Smooth muscle cell (in vitro differentiated cells): ENCODE results near the gene NFILZ. TPM values are rescaled to one million over a fixed set of nuclear protein-coding genes. Genes with fewer than 3 reads are reported as not detected.

Experiments
- DNase-seq: peaks from one replicate; lab custom pipeline; 2025; ENCODE audit not compliant: unreplicated experiment; lab: John Stamatoyannopoulos, UW
- H2AFZ ChIP-seq: fragments of 200-600 bp; sonication (generic); 2 replicates; pipeline ENCODE4 v1.6.0; 2016; ENCODE audit warnings: antibody characterized with exemption, low read depth, mild to moderate bottlenecking
- H3F3A ChIP-seq: fragments of 200-600 bp; sonication (generic); 2 replicates; pipeline ENCODE4 v1.6.0; 2017; ENCODE audit warnings: antibody characterized with exemption, low read depth
- H3K27ac ChIP-seq: fragments of 200-600 bp; sonication (generic); 2 replicates; pipeline ENCODE4 v1.5.1; 2016; ENCODE audit warnings: low read depth, mild to moderate bottlenecking
- H3K27me3 ChIP-seq: fragments of 200-600 bp; sonication (generic); 2 replicates; pipeline ENCODE4 v1.6.1; 2016; ENCODE audit warnings: low read depth, mild to moderate bottlenecking
- H3K36me3 ChIP-seq: fragments of 200-600 bp; sonication (generic); 2 replicates; pipeline ENCODE4 v1.5.1; 2016; ENCODE audit warnings: low read depth
- H3K4me1 ChIP-seq: fragments of 200-600 bp; sonication (generic); 2 replicates; pipeline ENCODE4 v1.5.1; 2016; ENCODE audit warnings: low read depth
- H3K4me2 ChIP-seq: fragments of 200-600 bp; sonication (generic); 2 replicates; pipeline ENCODE4 v1.6.0; 2016; ENCODE audit warnings: mild to moderate bottlenecking
- H3K4me3 ChIP-seq: fragments of 200-600 bp; sonication (generic); 2 replicates; pipeline ENCODE4 v1.5.1; 2016; ENCODE audit warnings: mild to moderate bottlenecking
- H3K79me2 ChIP-seq: fragments of 200-600 bp; sonication (generic); 2 replicates; pipeline ENCODE4 v1.6.0; 2016; ENCODE audit warnings: low read depth, mild to moderate bottlenecking
- H3K9ac ChIP-seq: fragments of 200-600 bp; sonication (generic); 2 replicates; pipeline ENCODE4 v1.6.0; 2016; ENCODE audit warnings: low read depth
- H3K9me3 ChIP-seq: fragments of 200-600 bp; sonication (generic); replicated peaks from 2 replicates; pipeline ENCODE4 v1.5.1; 2016; ENCODE audit warnings: low read depth
- H4K20me1 ChIP-seq: fragments of 200-600 bp; sonication (generic); 2 replicates; pipeline ENCODE4 v1.6.0; 2016; ENCODE audit warnings: low read depth
- WGBS: methylation state at CpG from one replicate; pipeline ENCODE4 v1.1.7; 2016; ENCODE audit warnings: low lambda C conversion rate; 5-methylcytosine and 5-hydroxymethylcytosine counted together
- polyA plus RNA-seq: library from polyadenylated mRNA; unstranded; fragments of >200 nt; fragmentation: Nextera tagmentation; extraction: Ambion mirVana; gene quantifications from 2 replicates; pipeline ENCODE4 v1.2.1, GENCODE V29; 2016
- total RNA-seq: library from RNA; depleted of rRNA; stranded (reverse); fragments of >200 nt; gene quantifications from 2 replicates; pipeline ENCODE4 v1.2.3, GENCODE V29; 2014
- TF ChIP-seq, protein P1 (sequence below): fragments of 200-600 bp; sonication (generic); IDR thresholded peaks from 2 replicates; pipeline ENCODE4 v1.5.1; 2017; ENCODE audit warnings: borderline replicate concordance, mild to moderate bottlenecking, antibody characterized with exemption; ENCODE audit not compliant: insufficient read depth, poor library complexity, severe bottlenecking

The NFILZ gene
- total and polyA plus RNA-seq, 2 experiments from 2014 or later = not detected

DNA sequence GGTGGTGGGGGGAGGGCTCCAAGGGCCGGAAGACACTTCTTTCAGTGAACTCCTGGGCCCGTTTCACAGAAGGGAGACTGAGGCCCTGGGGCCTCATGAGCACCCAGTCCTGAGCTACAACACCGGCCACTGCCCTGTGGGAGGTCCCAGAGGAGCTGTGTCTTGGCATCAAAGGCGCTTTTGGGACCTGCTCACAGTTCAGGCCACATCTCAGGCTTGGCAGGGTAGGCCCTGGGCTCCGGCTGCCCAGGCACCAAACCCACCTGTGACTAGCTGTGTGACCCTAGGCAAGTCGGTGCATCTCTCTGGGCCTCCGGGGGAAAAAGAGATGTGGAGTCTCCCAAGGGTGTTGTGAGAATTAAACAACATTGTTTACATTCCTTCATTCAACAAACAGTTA, 29.5 kb downstream of the NFILZ start:
- Histone ChIP-seq H3K36me3 (no peaks in the 10 kb centered on the region), H4K20me1 (no peaks in the 10 kb centered on the region), H3K79me2 (no peaks in the 10 kb centered on the region), H3K27me3 (no peaks in the 10 kb centered on the region), H3K9ac (no peak overlapping the region), H3K27ac (no peak overlapping the region), H3K4me3 (no peak overlapping the region), H3K9me3 (no peaks in the 10 kb centered on the region), H3K4me1 (no peaks in the 10 kb centered on the region), H2AFZ (no peak overlapping the region), H3K4me2 (no peak overlapping the region), H3F3A (no peaks in the 10 kb centered on the region)
- WGBS = 78% methylated on average over 7 of the region's 7 CpGs
- DNase-seq = no peak
- TF ChIP-seq, protein P1, sequence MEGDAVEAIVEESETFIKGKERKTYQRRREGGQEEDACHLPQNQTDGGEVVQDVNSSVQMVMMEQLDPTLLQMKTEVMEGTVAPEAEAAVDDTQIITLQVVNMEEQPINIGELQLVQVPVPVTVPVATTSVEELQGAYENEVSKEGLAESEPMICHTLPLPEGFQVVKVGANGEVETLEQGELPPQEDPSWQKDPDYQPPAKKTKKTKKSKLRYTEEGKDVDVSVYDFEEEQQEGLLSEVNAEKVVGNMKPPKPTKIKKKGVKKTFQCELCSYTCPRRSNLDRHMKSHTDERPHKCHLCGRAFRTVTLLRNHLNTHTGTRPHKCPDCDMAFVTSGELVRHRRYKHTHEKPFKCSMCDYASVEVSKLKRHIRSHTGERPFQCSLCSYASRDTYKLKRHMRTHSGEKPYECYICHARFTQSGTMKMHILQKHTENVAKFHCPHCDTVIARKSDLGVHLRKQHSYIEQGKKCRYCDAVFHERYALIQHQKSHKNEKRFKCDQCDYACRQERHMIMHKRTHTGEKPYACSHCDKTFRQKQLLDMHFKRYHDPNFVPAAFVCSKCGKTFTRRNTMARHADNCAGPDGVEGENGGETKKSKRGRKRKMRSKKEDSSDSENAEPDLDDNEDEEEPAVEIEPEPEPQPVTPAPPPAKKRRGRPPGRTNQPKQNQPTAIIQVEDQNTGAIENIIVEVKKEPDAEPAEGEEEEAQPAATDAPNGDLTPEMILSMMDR = no peak

DNA sequence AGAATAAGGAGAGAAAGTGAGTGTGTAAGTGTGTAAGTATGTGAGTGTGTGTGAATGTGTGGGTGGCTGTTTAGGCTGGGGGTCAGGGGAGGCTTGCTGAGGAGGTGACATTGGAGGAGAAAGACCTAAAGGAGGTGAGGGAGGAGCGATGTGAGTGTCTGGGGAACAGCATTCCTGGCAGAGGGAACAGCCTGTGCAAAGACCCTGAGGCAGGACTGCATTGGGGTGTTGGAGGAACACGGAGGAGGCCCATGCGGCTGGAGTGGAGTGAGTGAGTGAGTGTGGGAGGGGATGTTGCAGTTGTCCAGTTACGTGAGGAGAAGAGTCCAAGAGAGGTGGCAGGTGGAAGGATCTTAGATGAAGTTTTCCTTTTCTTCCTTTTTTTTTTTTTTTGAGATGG, 31.8 kb downstream of the NFILZ start:
- DNase-seq = no peak
- no peak overlapping the region for H3K4me2 ChIP-seq

DNA sequence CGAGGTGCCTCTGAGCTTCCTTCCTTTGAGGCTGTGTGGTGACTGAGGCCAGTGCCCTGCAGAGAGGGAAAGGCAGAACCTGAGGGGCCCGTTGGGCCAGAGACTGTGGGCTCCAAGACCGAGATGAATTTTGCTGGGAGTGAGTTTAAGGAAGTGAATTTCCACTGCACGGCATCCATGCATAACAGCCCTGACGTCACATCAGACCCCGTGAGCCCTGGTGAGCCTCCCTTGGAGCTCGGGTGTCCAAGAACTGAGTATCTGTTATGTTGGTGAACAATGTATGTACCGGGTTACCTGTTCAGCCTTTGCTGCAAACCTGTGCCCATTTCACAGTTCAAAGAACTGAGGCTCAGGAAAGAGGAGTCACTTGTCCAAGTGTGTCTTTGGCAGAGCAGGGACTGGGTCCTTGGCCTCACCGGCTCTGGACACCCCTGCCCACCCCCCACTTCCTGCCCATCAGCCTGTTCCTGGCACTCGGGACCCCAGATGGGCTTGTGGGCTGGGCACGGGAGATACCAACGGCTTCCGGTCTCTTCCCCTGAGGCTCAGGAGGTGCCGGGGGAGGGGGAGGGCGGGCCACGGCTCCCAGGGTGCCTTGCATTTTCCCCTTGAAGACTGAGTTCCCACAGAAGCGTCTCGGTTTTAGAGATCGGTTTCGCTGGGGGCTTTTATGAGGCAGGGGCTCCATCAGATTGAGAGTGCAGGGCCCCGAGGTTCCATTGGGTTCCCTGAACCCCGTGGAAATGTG, 33.7 kb downstream of the NFILZ start:
- H3K9me3 ChIP-seq = no peaks in the 10 kb centered on the region
- 60% methylated on average over 22 of the region's 22 CpGs for WGBS
- no peaks in the 10 kb centered on the region for H3K4me1 ChIP-seq
- no peaks in the 10 kb centered on the region for H3K36me3 ChIP-seq
- no peaks in the 10 kb centered on the region for H3K27me3 ChIP-seq
- H3K9ac ChIP-seq = no peak overlapping the region
- H3F3A ChIP-seq = no peaks in the 10 kb centered on the region
- no peak overlapping the region for H3K27ac ChIP-seq
- H4K20me1 ChIP-seq = no peaks in the 10 kb centered on the region
- DNase-seq = no peak
- H2AFZ ChIP-seq = no peak overlapping the region
- no peaks in the 10 kb centered on the region for H3K79me2 ChIP-seq
- TF ChIP-seq, protein P1 = no peak
- H3K4me2 ChIP-seq = no peak overlapping the region
- H3K4me3 ChIP-seq = no peak overlapping the region

More for the DNA sequence above, 31.8 kb downstream of the NFILZ start:
- Histone ChIP-seq H3K36me3 (no peaks in the 10 kb centered on the region), H3K9ac (no peak overlapping the region), H3K4me3 (no peak overlapping the region), H3K4me1 (no peaks in the 10 kb centered on the region), H4K20me1 (no peaks in the 10 kb centered on the region), H3K27me3 (no peaks in the 10 kb centered on the region), H3K79me2 (no peaks in the 10 kb centered on the region), H3K27ac (no peak overlapping the region), H3F3A (no peaks in the 10 kb centered on the region), H2AFZ (no peak overlapping the region), H3K9me3 (no peaks in the 10 kb centered on the region)
- 72% methylated on average over 4 of the region's 4 CpGs for WGBS
- TF ChIP-seq, protein P1 = no peak

DNA sequence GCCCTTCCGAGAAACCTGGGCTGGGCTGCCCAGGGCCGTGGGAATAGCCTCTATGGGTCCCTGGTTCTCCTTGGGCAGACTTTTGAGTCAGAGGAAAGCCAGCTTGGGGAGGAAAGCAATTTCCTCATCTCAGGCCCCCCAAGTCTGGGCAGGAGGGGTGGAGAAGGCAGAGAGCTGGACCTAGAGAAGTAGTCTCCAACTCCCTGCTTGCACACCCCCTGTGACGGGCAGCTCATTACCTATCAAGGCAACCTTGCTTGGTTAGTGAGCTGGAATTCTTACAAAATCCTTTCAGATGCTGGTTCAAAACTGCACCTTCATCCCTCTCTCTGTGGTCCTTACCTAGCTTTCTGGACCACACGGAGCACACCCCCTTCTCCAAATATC, 34.2 kb downstream of the NFILZ start:
- Histone ChIP-seq H3K9me3 (no peaks in the 10 kb centered on the region), H3K27ac (no peak overlapping the region), H3K36me3 (no peaks in the 10 kb centered on the region), H3K4me3 (no peak overlapping the region), H3K9ac (no peak overlapping the region), H2AFZ (no peak overlapping the region), H3K4me2 (no peak overlapping the region), H3K27me3 (no peaks in the 10 kb centered on the region), H3F3A (no peaks in the 10 kb centered on the region), H3K4me1 (no peaks in the 10 kb centered on the region), H3K79me2 (no peaks in the 10 kb centered on the region), H4K20me1 (no peaks in the 10 kb centered on the region)
- TF ChIP-seq, protein P1 = no peak
- WGBS = 74% methylated on average over 4 of the region's 4 CpGs
- no peak for DNase-seq
